SK-N-MC (cell line): ENCODE data around the gene HRH3.

Experiments
- DNase-seq: peaks from one replicate; pipeline ENCODE4 v3.0.0-alpha.2; 2011; ENCODE audit warnings: low read depth, low spot score
- H3K27ac ChIP-seq: fragments of 200-600 bp; sonication (generic); 2 replicates; pipeline ENCODE4 v1.5.1; 2016; ENCODE audit warnings: mixed run types
- H3K36me3 ChIP-seq: fragments of 200-600 bp; sonication (generic); 2 replicates; pipeline ENCODE4 v1.6.1; 2017; ENCODE audit warnings: antibody characterized with exemption, low read length, mixed read lengths; ENCODE audit not compliant: insufficient read depth
- H3K4me3 ChIP-seq: fragments of 200-600 bp; sonication (generic); 2 replicates; pipeline ENCODE4 v1.5.1; 2016
- H3K9ac ChIP-seq: fragments of 200-600 bp; sonication (generic); 2 replicates; pipeline ENCODE4 v1.8.0; 2017; ENCODE audit warnings: mixed run types, mixed read lengths; ENCODE audit not compliant: insufficient read length
- H3K9me3 ChIP-seq: fragments of 200-600 bp; sonication (generic); 2 replicates; pipeline ENCODE4 v1.6.1; 2017; ENCODE audit warnings: low read depth, mild to moderate bottlenecking, antibody characterized with exemption, low read length, moderate library complexity, mixed read lengths
- EZH2 ChIP-seq: fragments of 200-600 bp; sonication (generic); IDR thresholded peaks from one replicate; pipeline ENCODE4 v1.6.1; 2017; ENCODE audit warnings: antibody characterized with exemption
- FOXP2 ChIP-seq: optimal IDR thresholded peaks from 2 replicates; pipeline ENCODE3; 2011; ENCODE audit warnings: mild to moderate bottlenecking, moderate library complexity; ENCODE audit not compliant: insufficient read depth; ENCODE audit errors: extremely low read length, control extremely low read depth
- POLR2AphosphoS5 ChIP-seq: IDR thresholded peaks from 2 replicates; pipeline ENCODE4 v1.6.1; 2012; ENCODE audit warnings: mild to moderate bottlenecking, low read depth, low read length, borderline replicate concordance

HRH3 gene

DNA sequence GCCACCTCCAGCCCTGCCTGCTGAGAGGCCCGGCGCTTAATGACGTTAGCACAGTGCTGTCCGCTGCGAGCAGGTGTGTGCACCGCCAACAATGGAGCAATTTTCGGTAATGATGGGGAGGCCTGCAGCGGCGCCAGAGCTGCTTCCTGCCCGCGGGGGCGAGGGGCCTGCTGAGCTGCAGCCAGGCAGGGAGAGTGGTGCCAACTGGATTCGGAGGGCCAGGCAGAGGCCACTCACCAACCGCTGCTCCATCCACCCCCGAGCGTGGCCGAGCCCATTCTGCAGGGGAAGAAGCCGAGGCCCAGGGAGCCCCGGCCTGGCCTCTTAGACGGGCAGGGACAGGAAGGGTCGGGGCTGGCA lies 9.6 kb downstream of the HRH3 start:
- no peaks in the 10 kb centered on the region for H3K9me3 ChIP-seq
- no peaks in the 10 kb centered on the region for H3K36me3 ChIP-seq
- no peak overlapping the region for H3K4me3 ChIP-seq
- no peak overlapping the region for H3K9ac ChIP-seq
- H3K27ac ChIP-seq: no peak overlapping the region
- TF ChIP-seq FOXP2: no peak
- no peak for TF ChIP-seq EZH2
- no peak for TF ChIP-seq POLR2AphosphoS5
- no peak for DNase-seq

DNA sequence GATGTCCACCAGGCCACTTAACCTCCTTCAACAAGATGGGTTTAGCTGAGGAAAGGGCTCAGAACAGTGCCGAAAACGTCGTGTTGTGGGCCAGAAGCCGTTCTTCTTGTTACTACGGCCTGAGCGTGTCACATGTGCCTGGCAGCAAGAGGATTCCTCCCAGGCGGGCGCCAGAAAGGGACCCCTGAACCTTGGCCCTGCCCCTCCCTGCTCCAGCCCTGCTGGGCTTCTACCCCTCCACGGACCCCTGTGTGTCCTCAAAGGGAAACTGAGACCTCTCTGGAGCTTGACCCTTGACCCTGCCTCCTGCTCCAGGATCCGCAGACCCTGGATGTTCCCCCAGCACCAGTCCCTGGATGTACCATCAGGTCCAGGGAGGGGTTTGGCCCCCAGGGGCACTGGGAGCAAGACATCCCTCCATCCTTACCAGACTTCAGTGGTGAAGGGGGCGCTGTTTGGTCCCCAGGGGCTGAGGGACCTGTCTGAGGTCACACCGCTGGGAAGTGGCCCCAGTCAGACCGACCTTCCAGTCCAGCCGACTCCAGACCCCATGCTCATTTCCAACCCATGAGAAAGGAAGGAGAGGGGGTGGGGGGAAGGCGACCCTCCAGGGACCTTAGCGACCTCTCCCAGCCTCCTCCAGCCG lies 10.1 kb downstream of the HRH3 start:
- DNase-seq: no peak
- Histone ChIP-seq H3K36me3 (no peaks in the 10 kb centered on the region), H3K9me3 (no peaks in the 10 kb centered on the region), H3K9ac (no peak overlapping the region), H3K4me3 (no peak overlapping the region), H3K27ac (no peak overlapping the region)
- no peak for TF ChIP-seq POLR2AphosphoS5
- TF ChIP-seq FOXP2: no peak
- TF ChIP-seq EZH2: no peak

DNA sequence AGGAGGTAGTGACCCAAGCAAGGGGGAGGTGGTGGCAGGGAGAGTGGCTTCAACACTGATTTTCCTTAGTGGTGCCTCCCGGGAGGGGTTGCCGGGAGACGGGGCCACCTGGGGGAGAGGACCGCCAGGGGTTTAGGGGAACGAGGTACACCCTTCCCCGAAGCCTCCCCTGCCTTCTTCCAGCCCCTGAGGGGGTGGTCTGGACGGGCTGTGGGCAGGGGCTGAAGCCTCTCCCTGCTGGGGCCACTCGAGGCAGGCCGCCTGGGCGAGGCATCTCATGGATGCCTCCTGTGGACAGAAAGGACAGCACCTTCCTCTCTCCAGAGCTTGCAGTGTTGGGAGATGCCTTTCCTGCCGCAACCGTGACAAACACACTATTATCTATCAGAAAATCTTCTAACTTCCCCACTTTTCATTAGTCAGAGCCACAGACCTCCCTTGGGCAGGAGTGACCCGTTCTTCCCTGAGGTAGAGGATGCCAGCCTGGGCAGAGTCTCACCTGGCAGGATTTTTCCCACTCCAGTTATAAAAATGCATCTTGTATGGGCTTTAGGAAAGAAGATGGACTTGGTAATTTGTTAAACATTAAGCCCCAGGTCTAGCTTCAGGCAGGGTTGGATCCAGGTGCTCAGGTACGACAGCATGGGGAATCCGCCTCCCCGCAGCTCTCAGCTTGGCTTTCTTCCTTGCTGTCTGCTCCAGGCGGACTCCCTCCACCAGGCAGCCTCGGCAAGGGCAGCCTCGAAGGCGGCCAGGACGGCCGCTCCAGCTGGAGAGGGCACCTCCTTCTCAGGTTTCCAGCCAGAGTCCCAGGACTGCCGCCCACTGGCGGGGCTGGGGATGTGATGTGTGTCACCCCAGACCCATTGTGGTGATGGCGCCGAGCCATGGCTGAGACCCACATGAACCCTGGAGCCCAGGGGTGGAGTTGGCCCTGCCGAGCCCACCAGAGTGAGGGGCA lies 11.0 kb downstream of the HRH3 start:
- DNase-seq: no peak
- H3K9me3 ChIP-seq: no peaks in the 10 kb centered on the region
- no peak overlapping the region for H3K9ac ChIP-seq
- H3K4me3 ChIP-seq: no peak overlapping the region
- no peaks in the 10 kb centered on the region for H3K36me3 ChIP-seq
- no peak overlapping the region for H3K27ac ChIP-seq
- TF ChIP-seq POLR2AphosphoS5 (no peak), FOXP2 (no peak), EZH2 (no peak)

DNA sequence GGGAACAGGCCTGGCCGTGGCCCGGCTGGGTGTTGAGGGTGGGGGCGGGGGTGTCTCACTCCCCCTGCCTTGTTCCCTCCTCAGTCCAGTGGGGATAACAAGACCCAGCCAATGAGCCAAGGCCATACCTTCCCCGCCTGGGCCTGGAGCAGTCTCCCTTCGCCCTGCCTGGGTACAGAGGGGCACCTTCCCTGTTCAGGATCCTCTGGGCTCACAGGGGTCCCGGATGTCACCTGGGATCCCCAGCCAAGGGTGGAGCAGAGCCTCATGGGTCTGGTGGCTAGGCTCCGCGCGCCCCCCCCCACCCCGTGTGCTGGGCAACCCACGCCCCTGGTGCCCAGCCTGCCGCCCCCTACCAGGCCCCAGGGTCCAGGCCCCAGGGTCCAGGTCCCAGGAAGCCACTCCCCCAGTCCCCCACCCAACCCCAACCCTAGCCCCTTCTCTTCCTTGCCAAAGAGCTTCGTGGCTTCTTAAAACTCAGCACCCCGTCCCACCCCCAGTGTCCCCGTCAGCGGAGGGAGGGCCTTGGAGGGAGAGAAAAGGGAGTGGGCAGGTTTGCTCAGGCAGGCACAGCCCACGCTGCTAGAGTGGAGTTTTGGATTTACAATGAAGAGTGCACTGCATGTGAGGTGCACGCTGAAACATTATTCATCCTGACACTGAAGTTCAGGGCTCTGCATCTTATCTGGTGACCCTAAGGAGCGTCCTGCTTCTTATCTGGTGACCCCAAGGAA lies 11.8 kb downstream of the HRH3 start:
- Histone ChIP-seq H3K36me3 (no peaks in the 10 kb centered on the region), H3K9ac (no peak overlapping the region), H3K27ac (no peak overlapping the region), H3K9me3 (no peaks in the 10 kb centered on the region), H3K4me3 (no peak overlapping the region)
- TF ChIP-seq EZH2 (no peak), FOXP2 (no peak), POLR2AphosphoS5 (no peak)
- no peak for DNase-seq

DNA sequence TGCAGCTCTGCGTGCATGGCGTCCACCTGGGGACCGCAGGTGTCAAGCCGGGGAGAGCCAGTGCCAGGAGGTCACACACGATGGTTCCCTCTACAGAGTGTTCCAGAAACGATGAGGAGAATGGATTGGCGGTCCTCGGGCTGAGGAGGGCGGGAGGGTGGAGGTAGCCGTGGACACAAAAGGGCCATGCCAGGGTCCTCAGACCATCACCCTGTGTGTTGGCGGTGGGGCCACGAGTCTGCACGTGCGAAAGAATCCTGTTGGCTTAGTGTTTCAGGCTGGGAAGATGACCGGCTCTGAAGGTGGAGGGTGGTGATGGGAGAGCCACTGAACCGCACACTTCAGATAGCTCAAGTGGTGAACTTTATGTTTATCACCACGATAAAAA lies 13.7 kb downstream of the HRH3 start:
- no peaks in the 10 kb centered on the region for H3K36me3 ChIP-seq
- H3K9me3 ChIP-seq: no peaks in the 10 kb centered on the region
- no peak for TF ChIP-seq FOXP2
- no peak for TF ChIP-seq EZH2
- TF ChIP-seq POLR2AphosphoS5: no peak

DNA sequence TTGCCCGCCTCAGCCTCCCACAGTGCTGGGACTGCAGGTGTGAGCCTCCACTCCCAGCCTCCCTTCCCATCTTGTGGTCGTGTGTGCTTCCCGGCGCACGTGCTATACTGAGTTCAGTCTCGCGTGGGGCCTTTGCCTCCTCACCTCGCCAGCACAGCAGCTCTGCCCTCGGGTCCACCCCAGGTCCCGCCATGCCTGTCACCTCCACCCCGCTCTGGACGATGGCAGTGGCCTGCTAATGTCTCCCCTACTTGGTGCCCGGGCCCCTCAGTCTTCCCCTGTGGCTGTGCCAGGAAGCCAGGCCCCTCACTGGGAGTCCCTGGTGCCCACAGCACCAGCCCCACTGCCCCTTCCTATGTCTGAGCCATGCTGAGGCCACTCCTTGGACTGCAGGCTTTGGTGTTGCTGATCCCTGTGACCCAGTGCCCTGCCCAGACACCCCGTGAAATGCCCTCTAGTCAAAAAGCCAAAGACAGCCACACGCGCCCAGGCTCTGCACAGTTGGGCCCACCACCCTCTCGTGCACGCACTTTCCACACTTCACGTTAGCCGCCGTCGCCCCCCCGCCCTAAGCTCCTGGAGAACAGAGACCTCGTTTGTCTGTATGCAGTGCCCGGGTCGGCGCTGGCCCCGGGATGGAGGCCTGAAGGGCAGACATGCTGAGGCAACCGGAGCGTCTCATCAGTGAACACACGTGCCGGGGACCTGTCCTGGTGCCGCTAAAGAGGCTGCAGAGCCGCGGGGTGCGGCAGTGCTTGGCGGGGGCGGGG lies 14.3 kb downstream of the HRH3 start:
- DNase-seq: no peak
- Histone ChIP-seq H3K4me3 (no peak overlapping the region), H3K36me3 (peaks cover 3% of the 10 kb centered on the region; the same call in 1 of the 2 replicates), H3K27ac (no peak overlapping the region), H3K9ac (no peak overlapping the region), H3K9me3 (no peaks in the 10 kb centered on the region)
- no peak for TF ChIP-seq FOXP2
- TF ChIP-seq POLR2AphosphoS5: no peak
- TF ChIP-seq EZH2: no peak

More for the DNA sequence above, 13.7 kb downstream of the HRH3 start:
- DNase-seq: no peak
- H3K4me3 ChIP-seq: no peak overlapping the region
- no peak overlapping the region for H3K9ac ChIP-seq
- no peak overlapping the region for H3K27ac ChIP-seq

DNA sequence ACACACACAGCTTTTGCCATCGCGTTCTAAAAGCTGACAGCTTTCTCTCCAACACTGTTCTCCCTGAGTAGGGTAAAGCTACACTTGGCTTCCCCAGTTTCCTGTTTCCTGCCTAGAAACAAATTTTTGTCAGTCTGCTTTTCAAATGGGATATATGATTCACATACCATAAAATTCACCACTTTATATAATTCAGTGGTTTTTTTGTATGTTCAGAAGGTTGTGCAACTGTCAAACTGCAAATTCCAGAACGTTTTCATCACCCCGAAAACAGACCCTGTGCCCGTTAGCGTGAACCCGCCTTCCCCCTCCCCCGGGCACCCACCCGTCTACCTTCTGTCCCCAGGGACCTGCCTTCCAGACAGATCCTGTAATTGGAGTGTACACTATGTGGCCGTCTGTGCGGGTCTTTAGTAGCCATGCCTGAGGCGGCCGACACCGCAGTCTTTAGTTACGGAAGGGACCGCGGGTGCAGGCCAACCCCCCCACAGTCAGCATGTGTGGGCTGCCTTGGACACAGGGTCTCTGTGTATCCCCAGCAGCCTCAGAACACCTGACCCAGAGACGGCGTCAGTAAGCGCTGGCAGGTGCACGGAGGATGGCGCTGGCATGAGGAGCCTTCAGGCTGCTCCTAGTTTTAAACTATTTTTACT lies 16.6 kb downstream of the HRH3 start:
- Histone ChIP-seq H3K9me3 (no peaks in the 10 kb centered on the region), H3K4me3 (peak overlapping the region; percentile 66), H3K36me3 (peaks cover 21% of the 10 kb centered on the region), H3K9ac (no peak overlapping the region), H3K27ac (peak overlapping the region; percentile 80)
- peak; percentile 66 for DNase-seq
- TF ChIP-seq EZH2 (no peak), FOXP2 (no peak), POLR2AphosphoS5 (no peak)

DNA sequence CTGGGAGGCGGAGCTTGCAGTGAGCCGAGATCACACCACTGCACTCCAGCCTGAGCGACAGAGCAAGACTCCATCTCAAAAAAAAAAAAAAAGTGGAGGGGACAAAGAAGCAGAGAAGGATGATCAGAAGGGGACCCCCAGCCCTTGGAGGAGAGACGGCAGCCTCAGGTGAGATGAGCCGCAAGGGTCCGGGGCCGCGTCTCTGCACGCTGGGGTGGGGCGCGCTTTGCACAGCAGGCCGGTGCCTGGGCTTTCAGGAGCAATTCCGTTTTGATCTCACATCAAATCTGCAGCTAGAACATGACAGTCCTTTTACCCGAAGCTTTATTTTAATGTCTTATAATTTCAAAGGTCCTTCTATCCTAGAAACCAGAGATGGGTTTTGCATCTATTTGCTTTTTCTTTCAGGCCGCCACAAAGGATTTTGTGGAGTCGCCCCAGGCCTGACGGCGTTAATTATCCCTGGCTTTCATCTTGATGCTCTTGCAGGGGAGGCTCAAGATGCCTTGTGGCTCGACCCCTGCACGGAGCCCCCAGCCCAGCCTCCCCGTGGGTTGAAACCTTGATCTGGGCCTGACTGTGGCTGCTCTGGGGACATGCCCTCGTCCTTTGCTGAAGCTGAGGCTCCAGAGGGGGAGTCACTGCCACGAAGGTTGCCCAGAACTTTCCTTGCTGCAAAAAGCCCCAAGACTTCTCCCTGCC lies 17.3 kb downstream of the HRH3 start:
- no peak for DNase-seq
- Histone ChIP-seq H3K27ac (peak overlapping the region; percentile 80), H3K36me3 (peaks cover 28% of the 10 kb centered on the region), H3K9ac (no peak overlapping the region), H3K9me3 (no peaks in the 10 kb centered on the region), H3K4me3 (peak overlapping the region; percentile 66)
- TF ChIP-seq EZH2: no peak
- no peak for TF ChIP-seq POLR2AphosphoS5
- TF ChIP-seq FOXP2: no peak
